HG02642 (cell line): Measurements from ENCODE around the gene PSD2.

Experiments used
- ATAC-seq: cut with Tn5 transposase; IDR thresholded peaks from one replicate; pipeline ENCODE4 v1.9.1; 2021; ENCODE audit warnings: mild to moderate bottlenecking; ENCODE audit not compliant: unreplicated experiment, poor library complexity

Gene PSD2

GRCh38 chr5:139763280-139763929, 32.2 kb upstream of the PSD2 start:
- no peak for ATAC-seq

GRCh38 chr5:139763930-139764791, 31.4 kb upstream of the PSD2 start:
- ATAC-seq = no peak

DNA sequence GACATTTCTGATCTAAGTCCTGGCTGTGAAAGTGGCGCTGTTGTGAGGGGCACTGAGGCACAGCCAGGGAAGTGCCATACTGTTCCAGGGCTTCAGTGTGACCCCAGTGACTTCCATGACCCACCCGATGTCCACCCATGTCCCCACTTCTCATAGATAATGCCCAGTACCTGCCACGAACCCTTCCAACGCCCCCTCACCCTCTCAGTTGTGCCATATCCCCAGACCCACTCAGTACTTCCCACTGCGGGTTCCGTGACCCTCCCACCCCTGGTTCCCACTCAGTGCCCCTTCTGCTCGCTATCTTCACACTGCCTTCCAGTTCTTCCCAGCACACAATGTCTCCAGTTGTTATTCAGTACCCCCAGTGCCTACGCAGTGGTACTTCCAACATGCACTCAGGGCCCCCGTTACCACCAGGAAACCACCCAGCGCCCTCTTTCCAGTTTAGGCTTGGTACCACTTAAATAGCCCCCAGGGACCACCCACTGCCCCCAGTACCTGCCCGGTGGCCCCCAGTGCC, 30.7 kb upstream of the PSD2 start:
- no peak for ATAC-seq

DNA sequence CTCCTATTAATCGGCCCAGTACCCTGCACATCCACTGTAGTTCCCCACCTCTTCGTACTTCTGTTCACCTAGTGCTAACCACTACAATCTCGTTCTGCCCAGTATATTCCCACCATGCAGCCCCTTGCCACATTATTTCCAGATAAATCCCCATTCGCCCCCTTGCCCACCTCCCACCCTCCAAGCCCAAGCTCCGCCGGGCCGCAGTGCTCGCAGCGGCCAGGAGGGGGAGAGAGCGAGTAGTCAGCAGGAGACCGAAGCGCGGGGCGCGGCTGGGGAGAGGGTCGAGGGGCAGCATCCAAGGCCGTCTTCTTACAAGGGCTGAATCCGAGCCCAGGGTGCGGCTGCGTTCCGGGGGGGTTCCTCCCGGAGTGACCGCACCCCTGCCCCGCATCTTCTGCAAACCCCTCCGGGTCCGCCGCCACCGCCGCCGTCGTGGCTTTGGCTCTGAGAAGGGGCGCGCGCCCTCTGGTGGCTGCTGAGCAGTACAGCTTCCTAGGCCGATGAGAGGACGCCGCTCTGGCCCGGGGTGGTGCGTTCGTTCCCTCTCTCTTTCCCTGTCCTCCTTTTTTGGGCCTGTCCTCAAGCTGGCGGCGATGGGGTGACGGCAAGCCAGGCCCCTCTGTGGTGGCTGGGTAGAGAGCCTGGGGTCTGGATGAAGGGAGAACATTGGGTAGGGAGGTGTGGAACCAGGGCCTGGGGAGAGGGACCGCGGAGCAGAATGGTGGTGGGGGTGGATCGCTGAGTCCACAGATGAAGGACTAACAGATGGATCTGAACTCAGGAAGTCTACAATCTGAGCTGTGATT, 30.0 kb upstream of the PSD2 start:
- peak; percentile 84 for ATAC-seq

DNA sequence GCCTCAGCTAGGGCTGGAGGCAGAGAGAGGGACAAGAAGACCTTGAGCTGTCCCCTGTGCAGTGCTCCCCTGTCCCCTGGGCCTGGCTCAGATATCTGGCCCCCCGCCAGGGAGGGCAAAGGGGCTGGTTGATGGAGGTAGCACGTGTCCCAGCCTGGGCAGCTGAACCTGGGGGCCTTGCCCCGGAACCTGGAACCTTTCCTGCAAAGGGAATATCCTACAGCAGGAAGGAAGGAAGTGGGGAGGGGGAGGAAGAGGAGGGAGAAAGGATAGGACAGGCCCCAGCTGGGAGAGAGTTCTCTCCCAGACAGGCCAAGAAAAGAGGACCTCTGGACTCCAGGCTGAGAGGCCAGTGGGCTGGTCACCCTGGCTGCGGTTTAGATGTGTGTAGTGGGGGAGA, 27.6 kb upstream of the PSD2 start:
- no peak for ATAC-seq

GRCh38 chr5:139768807-139769465, 26.7 kb upstream of the PSD2 start:
- ATAC-seq = no peak

DNA sequence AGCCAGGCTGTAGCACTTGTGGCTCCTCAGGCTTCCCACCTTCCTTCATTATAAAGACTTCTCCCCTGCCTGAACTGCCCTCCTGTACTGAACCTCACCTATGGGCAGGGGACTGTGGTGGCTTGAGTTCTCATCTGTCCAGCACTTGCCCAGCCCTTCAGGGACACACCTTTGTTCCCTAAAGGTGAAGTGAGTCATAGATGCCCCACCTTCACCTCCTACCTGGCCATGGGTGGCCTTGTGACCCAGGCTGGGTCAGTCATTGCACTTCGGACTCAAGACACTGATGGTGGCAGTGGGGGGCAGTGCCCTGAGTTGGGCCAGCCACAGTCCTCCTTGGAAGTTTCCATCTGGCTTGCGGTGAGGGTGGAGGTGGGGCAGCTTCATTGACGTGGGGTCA, 26.1 kb upstream of the PSD2 start:
- no peak for ATAC-seq

- no peak for ATAC-seq
These were observed 24.9 kb upstream of the PSD2 start for GRCh38 chr5:139770722-139771121.

- no peak for ATAC-seq
These were observed 23.4 kb upstream of the PSD2 start for GRCh38 chr5:139772089-139772791.

DNA sequence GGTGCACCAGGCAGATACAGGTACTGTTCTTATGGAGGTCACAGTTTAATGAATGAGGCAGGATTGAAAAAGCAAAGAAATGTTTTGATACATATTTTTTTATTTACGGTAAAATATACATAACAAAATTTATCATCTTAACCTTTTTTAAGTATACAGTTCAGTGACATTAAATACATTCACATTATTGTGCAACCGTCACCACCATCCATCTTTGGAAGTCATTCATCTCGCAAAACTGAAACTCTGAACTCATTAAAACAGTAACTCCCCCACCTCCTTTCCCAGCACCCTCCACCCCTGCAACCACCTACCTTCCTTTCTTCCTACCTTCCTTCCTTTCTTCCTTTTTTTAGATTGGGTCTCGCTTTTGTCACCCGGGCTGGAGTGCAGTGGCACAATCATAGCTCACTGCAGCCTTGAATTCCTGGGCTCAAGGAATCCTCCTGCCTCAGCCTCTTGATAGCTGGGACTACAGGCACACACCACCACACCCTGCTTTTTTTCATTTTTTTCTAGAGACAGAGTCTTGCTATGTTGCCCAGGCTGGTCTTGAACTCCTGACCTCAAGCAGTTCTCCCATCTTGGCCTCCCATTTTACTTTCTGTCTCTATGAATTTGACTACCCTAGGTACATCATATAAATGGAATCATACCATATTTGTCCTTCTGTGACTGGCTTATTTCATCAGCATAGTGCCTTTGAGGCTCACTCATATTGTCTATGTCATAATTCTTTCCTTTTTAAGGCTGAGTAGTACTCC, 22.5 kb upstream of the PSD2 start:
- no peak for ATAC-seq

- ATAC-seq = peak; percentile 82
These were observed 20.5 kb upstream of the PSD2 start for GRCh38 chr5:139774980-139775661.

- no peak for ATAC-seq
These were observed 19.7 kb upstream of the PSD2 start for GRCh38 chr5:139775872-139776271.

GRCh38 chr5:139776861-139777260, 18.7 kb upstream of the PSD2 start:
- ATAC-seq = no peak

GRCh38 chr5:139783436-139783965, 12.1 kb upstream of the PSD2 start:
- ATAC-seq = no peak

GRCh38 chr5:139784488-139784887, 11.1 kb upstream of the PSD2 start:
- no peak for ATAC-seq

GRCh38 chr5:139787257-139787567, 8.4 kb upstream of the PSD2 start:
- ATAC-seq = no peak

DNA sequence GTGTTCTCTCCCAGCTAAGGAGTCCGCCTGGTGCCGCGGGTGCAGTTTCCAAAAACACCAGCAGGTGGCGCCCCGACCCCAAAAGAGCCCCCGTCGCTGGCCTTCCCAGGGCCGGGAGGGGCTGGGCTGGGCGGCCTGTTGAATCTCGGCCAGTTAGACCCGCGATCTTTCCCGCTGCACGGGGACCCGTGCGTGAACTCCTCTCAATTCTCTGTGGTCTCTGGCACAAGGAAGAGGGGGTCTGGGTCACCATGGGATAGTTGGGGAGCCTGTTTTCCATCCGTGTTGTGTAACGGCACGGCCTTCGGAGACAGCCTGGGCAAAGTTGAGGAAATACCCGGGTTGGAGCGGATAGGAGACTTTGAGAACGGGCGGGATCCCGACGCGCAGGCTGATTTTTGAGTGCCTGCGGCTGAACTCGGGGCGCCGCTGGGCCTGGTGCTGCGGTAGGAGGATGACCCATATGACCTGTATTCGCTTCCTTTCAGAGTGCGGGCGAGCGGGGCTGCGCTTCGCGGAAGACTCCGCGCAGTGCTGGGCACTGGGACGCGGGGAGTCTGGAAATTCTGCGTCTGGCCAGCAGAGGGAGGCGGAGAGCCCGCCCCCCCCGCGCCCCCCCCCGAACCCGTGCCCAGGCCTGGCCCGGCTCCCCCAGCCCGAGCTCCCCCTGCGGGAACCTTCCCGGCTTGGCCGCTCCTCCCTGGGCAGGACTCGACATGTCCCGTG, 7.9 kb upstream of the PSD2 start:
- peak; percentile 78 for ATAC-seq
